SK-N-SH treated with all-trans-retinoic acid at 6 μM for 48 hours (cell line): ENCODE measurements around the gene KXD1.

Source experiments
- CSDC2 ChIP-seq: fragments of 250-450 bp; sonication (Bioruptor Pico); IDR thresholded peaks from 2 replicates; pipeline ENCODE4 v1.5.0; 2020; ENCODE audit warnings: mild to moderate bottlenecking, moderate library complexity
- ESRRG ChIP-seq: fragments of 250-450 bp; sonication (Bioruptor Pico); IDR thresholded peaks from 2 replicates; pipeline ENCODE4 v1.6.1; 2021; ENCODE audit warnings: mild to moderate bottlenecking
- TOX ChIP-seq: fragments of 250-450 bp; sonication (Bioruptor Pico); IDR thresholded peaks from 2 replicates; pipeline ENCODE4 v1.8.0; 2021; ENCODE audit warnings: mild to moderate bottlenecking, moderate library complexity, borderline replicate concordance
- ZC3H10 ChIP-seq: fragments of 250-450 bp; sonication (Bioruptor Pico); IDR thresholded peaks from 2 replicates; pipeline ENCODE4 v1.5.1; 2021; ENCODE audit warnings: mild to moderate bottlenecking, moderate library complexity
- ZNF8 ChIP-seq: fragments of 450-650 bp; formaldehyde crosslinking; IDR thresholded peaks from 2 replicates; pipeline ENCODE4 v1.5.0; 2020; ENCODE audit warnings: mild to moderate bottlenecking, moderate library complexity
- TF ChIP-seq, protein P1 (sequence below): fragments of 250-450 bp; sonication (Bioruptor Pico); IDR thresholded peaks from 2 replicates; pipeline ENCODE4 v1.8.0; 2020; ENCODE audit warnings: mild to moderate bottlenecking, moderate library complexity, borderline replicate concordance
- TF ChIP-seq, protein P2 (sequence below): fragments of 250-450 bp; sonication (Bioruptor Pico); IDR thresholded peaks from 2 replicates; pipeline ENCODE4 v1.5.1; 2021; ENCODE audit warnings: mild to moderate bottlenecking, moderate library complexity
- TF ChIP-seq, protein P3 (sequence below): fragments of 250-450 bp; sonication (Bioruptor Pico); IDR thresholded peaks from 2 replicates; pipeline ENCODE4 v1.5.1; 2020; ENCODE audit warnings: low read depth, mild to moderate bottlenecking, moderate library complexity

DNA sequence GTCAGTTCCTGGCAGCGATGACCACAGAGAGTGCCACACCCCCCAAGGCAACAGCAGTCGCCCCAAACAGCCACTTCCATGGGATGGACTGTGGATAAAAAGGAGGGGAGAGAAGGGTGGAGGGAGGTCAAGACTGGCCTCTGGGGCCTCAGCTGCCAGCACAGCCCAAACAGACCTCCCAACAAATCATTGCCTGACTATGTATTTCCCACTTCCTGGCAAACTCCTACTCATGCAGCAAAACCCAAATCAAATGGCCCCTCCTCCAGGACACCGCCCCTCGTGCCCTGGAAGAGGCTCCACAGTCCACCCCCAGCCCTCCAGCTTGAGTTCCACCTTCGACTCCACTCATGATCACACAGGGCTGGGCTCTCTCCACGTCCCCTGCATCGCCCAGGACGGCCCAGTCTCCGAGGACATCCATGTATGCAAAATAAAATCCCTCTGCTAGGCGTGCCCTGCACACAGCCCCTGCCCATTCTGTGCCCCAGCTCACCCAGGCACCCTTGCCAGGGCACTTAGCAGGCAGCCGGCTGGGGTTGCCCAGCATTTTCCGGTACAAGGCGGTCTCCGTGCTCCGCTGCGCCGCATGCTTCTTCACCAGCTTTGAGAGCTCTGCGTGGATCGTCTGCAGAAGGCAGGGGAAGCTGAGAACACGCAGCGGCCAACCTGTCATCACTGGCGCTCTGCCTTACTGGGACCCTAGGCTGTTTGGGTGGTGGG, 25.3 kb upstream of the KXD1 start:
- TF ChIP-seq ESRRG (CRISPR knock-in tag): no peak
- TF ChIP-seq, protein P1, sequence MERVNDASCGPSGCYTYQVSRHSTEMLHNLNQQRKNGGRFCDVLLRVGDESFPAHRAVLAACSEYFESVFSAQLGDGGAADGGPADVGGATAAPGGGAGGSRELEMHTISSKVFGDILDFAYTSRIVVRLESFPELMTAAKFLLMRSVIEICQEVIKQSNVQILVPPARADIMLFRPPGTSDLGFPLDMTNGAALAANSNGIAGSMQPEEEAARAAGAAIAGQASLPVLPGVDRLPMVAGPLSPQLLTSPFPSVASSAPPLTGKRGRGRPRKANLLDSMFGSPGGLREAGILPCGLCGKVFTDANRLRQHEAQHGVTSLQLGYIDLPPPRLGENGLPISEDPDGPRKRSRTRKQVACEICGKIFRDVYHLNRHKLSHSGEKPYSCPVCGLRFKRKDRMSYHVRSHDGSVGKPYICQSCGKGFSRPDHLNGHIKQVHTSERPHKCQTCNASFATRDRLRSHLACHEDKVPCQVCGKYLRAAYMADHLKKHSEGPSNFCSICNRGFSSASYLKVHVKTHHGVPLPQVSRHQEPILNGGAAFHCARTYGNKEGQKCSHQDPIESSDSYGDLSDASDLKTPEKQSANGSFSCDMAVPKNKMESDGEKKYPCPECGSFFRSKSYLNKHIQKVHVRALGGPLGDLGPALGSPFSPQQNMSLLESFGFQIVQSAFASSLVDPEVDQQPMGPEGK (CRISPR knock-in tag): no peak
- TF ChIP-seq, protein P2, sequence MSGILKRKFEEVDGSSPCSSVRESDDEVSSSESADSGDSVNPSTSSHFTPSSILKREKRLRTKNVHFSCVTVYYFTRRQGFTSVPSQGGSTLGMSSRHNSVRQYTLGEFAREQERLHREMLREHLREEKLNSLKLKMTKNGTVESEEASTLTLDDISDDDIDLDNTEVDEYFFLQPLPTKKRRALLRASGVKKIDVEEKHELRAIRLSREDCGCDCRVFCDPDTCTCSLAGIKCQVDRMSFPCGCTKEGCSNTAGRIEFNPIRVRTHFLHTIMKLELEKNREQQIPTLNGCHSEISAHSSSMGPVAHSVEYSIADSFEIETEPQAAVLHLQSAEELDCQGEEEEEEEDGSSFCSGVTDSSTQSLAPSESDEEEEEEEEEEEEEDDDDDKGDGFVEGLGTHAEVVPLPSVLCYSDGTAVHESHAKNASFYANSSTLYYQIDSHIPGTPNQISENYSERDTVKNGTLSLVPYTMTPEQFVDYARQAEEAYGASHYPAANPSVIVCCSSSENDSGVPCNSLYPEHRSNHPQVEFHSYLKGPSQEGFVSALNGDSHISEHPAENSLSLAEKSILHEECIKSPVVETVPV: no peak
- TF ChIP-seq TOX (CRISPR knock-in tag): no peak
- TF ChIP-seq CSDC2 (CRISPR knock-in tag): no peak
- TF ChIP-seq ZNF8: no peak
- TF ChIP-seq ZC3H10 (CRISPR knock-in tag): no peak
- TF ChIP-seq, protein P3, sequence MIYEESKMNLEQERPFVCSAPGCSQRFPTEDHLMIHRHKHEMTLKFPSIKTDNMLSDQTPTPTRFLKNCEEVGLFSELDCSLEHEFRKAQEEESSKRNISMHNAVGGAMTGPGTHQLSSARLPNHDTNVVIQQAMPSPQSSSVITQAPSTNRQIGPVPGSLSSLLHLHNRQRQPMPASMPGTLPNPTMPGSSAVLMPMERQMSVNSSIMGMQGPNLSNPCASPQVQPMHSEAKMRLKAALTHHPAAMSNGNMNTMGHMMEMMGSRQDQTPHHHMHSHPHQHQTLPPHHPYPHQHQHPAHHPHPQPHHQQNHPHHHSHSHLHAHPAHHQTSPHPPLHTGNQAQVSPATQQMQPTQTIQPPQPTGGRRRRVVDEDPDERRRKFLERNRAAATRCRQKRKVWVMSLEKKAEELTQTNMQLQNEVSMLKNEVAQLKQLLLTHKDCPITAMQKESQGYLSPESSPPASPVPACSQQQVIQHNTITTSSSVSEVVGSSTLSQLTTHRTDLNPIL: no peak
